ENCODE data around the gene SORD. TPM values are rescaled to one million over a fixed set of nuclear protein-coding genes. Genes with fewer than 3 reads are reported as not detected.
"Not testable (repeated sequence)": the region's sequence is repeated elsewhere in the genome, so short reads cannot be mapped to it uniquely, and the experiment has no call there.

Gene SORD
- total RNA-seq, 1 donor from 2014 or later = 9.4 TPM

GRCh38 chr15:45097466-45097865, 74.5 kb downstream of the SORD start:
- no peak for DNase-seq (ENCODE audit: low spot score)

GRCh38 chr15:45099549-45100165, 76.7 kb downstream of the SORD start:
- no peak for DNase-seq (ENCODE audit: low spot score)

GRCh38 chr15:45100884-45101625, 78.1 kb downstream of the SORD start:
- DNase-seq (ENCODE audit: low spot score) = no peak

- DNase-seq (ENCODE audit: low spot score) = no peak
Measured at GRCh38 chr15:45101749-45102148, 78.8 kb downstream of the SORD start.

GRCh38 chr15:45102226-45102625, 79.2 kb downstream of the SORD start:
- DNase-seq (ENCODE audit: low spot score) = no peak

- DNase-seq (ENCODE audit: low spot score) = not testable (repeated sequence)
Measured at GRCh38 chr15:45104170-45104569, 81.2 kb downstream of the SORD start.

GRCh38 chr15:45105586-45105985, 82.6 kb downstream of the SORD start:
- DNase-seq (ENCODE audit: low spot score) = no peak

GRCh38 chr15:45106002-45106790, 83.2 kb downstream of the SORD start:
- no peak for DNase-seq (ENCODE audit: low spot score)

- DNase-seq (ENCODE audit: low spot score) = no peak
Measured at GRCh38 chr15:45107941-45108630, 85.1 kb downstream of the SORD start.

GRCh38 chr15:45110256-45110820, 87.3 kb downstream of the SORD start:
- no peak for DNase-seq (ENCODE audit: low spot score)

GRCh38 chr15:45111390-45112142, 88.6 kb downstream of the SORD start:
- DNase-seq (ENCODE audit: low spot score) = no peak

- no peak for DNase-seq (ENCODE audit: low spot score)
Measured at GRCh38 chr15:45112143-45112590, 89.2 kb downstream of the SORD start.

GRCh38 chr15:45112591-45113379, 89.8 kb downstream of the SORD start:
- no peak for DNase-seq (ENCODE audit: low spot score)

GRCh38 chr15:45113380-45113990, 90.5 kb downstream of the SORD start:
- no peak for DNase-seq (ENCODE audit: low spot score)

GRCh38 chr15:45114076-45114750, 91.2 kb downstream of the SORD start, which contains the start of the genes DUOX2 and DUOXA2:
TSS of gene DUOX2 (minus strand) at chr15:45114172. CDS start at chr15:45113411, 761 bp downstream.
TSS of gene DUOXA2 (plus strand) at chr15:45114326. CDS start at chr15:45114606, 280 bp downstream.
- no peak for DNase-seq (ENCODE audit: low spot score)

GRCh38 chr15:45114751-45115085, 91.7 kb downstream of the SORD start:
- DNase-seq (ENCODE audit: low spot score) = no peak

GRCh38 chr15:45115312-45115820, 92.4 kb downstream of the SORD start:
- DNase-seq (ENCODE audit: low spot score) = no peak

GRCh38 chr15:45116006-45116481, 93.0 kb downstream of the SORD start:
- DNase-seq (ENCODE audit: low spot score) = no peak
